ENCODE measurements around the gene EHBP1L1. TPM values are rescaled to one million over a fixed set of nuclear protein-coding genes. Genes with fewer than 3 reads are reported as not detected.

Gene EHBP1L1
- total RNA-seq, 4 donors from 2014 or later: 21.2 to 125 (median 65.6) TPM

DNA sequence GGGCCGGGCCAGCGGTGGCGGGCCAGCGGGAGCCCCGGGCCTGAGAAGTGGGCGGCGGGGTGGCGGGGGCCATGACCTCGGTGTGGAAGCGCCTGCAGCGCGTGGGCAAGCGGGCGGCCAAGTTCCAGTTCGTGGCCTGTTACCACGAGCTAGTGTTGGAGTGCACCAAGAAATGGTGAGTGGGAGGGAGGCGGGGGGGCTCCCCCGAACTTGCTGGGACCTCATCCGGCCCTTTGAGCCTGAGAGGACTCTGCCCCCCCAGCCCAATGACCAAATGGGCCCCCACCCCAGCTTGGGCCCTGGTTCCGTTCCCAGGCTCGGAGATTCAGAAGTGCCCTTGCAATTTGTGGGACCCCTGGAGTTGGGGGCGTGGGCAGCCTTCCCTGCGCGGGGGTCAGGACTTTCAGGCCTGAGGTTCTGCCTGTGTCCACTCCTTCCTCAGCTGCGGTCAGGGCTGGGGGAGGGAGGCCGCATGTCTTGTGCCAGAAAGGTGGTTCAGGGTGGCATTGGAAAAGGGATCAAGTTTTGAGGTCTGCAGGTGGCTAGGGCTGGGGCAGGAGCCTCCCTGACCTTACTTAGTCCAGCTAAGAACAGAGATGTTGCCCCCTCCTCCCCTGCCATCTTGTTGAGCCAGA, 496 bp downstream of the EHBP1L1 start:
- no peak for TF ChIP-seq CTCF (IDR thresholded peaks at IDR 0.05)
- no peak for ATAC-seq (ENCODE audit: low FRiP score)
- no peak for DNase-seq (ENCODE audit: low spot score)

- no peak for TF ChIP-seq CTCF (IDR thresholded peaks at IDR 0.05)
- no peak for DNase-seq (ENCODE audit: low spot score)
- ATAC-seq (ENCODE audit: low FRiP score): peak; percentile 67
Measured at GRCh38 chr11:65576867-65577755, 1.3 kb downstream of the EHBP1L1 start.

DNA sequence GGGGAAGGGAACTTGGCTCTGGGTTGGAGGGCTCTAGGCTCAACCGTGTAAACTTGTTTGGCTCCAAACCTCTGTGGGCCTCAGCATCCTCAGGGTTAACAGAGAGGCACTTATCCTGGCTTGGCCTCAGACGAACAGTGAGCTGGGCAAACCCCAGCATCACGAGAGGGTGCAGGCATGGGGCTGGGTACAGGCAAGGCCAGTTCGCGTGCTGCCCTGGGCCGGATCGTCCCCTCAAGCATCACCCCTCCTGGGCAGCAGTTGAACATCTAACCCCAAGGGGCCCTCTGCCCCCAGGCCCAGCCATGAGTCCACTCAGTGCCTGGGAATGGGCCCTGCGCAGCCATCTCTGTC, 1.9 kb downstream of the EHBP1L1 start:
- DNase-seq (ENCODE audit: low spot score) (no peak), ATAC-seq (ENCODE audit: low FRiP score) (peak; percentile 2)
- TF ChIP-seq CTCF (IDR thresholded peaks at IDR 0.05): no peak

DNA sequence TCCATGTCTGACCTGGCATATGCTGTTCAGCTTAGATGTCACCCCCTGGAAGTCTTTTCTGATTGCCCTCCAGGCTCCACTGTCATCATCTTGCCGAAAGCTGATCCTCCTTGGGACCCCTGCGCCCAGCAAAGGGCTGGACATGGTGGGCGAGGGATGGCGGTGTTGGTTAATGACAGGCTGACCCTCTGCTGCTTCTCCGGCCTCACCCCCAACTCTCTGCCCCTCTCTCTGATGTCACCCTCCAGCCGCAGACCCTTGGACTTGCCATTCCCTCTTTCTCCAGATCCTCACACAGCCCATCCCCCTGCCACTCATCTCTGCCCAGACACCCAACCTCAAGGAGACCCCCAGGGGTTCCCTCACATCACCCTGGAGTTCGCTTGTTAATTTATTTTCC, 2.3 kb downstream of the EHBP1L1 start:
- no peak for TF ChIP-seq CTCF (IDR thresholded peaks at IDR 0.05)
- DNase-seq (ENCODE audit: low spot score) (no peak), ATAC-seq (ENCODE audit: low FRiP score) (no peak)

DNA sequence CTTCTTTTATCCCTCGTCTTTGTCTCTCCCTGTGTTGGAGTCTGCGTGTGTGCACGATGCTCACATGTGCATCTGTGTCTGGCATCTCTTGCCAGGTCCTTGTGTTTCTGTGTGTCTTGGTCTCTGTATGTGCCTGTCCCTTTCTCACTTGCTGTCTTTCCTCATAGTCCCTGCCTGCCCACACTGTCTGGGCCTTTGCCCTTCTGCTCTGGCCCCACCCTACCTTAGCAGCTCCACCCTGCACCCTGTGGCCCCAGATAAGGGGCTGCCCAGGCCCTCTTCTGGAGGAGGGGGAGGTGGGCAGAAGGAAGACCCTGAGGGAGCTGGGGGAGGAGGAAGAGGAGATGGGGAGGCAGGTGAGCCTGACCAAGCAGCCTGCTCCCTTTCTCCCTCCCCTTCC, 2.8 kb downstream of the EHBP1L1 start:
- no peak for TF ChIP-seq CTCF (IDR thresholded peaks at IDR 0.05)
- DNase-seq (ENCODE audit: low spot score): no peak
- no peak for ATAC-seq (ENCODE audit: low FRiP score)

GRCh38 chr11:65579291-65579690, 3.4 kb downstream of the EHBP1L1 start:
- ATAC-seq (ENCODE audit: low FRiP score): no peak
- TF ChIP-seq CTCF (IDR thresholded peaks at IDR 0.05): no peak
- no peak for DNase-seq (ENCODE audit: low spot score)
